HG03575 (cell line): ENCODE results near the gene RFTN1.

Experiments
- ATAC-seq: cut with Tn5 transposase; IDR thresholded peaks from one replicate; pipeline ENCODE4 v1.9.1; 2021; ENCODE audit not compliant: unreplicated experiment, insufficient number of reproducible peaks, low FRiP score; ENCODE audit errors: extremely low read depth

Gene RFTN1

GRCh38 chr3:16509721-16510619 is 3.5 kb downstream of the RFTN1 start:
- no peak for ATAC-seq

- ATAC-seq, result no peak
Observed at GRCh38 chr3:16508591-16508995, 4.9 kb downstream of the RFTN1 start.

GRCh38 chr3:16508243-16508578 is 5.3 kb downstream of the RFTN1 start:
- ATAC-seq, result no peak

- no peak for ATAC-seq
Observed at GRCh38 chr3:16507578-16508242, 5.8 kb downstream of the RFTN1 start.

GRCh38 chr3:16506884-16507577 is 6.5 kb downstream of the RFTN1 start:
- ATAC-seq, result no peak

GRCh38 chr3:16506451-16506850 is 7.0 kb downstream of the RFTN1 start:
- no peak for ATAC-seq

- ATAC-seq, result no peak
Observed at GRCh38 chr3:16504692-16505091, 8.8 kb downstream of the RFTN1 start.

- peak; percentile 86 for ATAC-seq
Observed at GRCh38 chr3:16504242-16504641, 9.3 kb downstream of the RFTN1 start.

- ATAC-seq, result no peak
Observed at GRCh38 chr3:16503191-16503776, 10.2 kb downstream of the RFTN1 start.

GRCh38 chr3:16502347-16502908 is 11.1 kb downstream of the RFTN1 start:
- no peak for ATAC-seq

GRCh38 chr3:16501376-16501775 is 12.1 kb downstream of the RFTN1 start:
- ATAC-seq, result no peak

GRCh38 chr3:16500911-16501310 is 12.6 kb downstream of the RFTN1 start:
- ATAC-seq, result no peak

- no peak for ATAC-seq
Observed at GRCh38 chr3:16500093-16500492, 13.4 kb downstream of the RFTN1 start.

- no peak for ATAC-seq
Observed at GRCh38 chr3:16499351-16499750, 14.1 kb downstream of the RFTN1 start.

- no peak for ATAC-seq
Observed at GRCh38 chr3:16498130-16498890, 15.2 kb downstream of the RFTN1 start.

- peak; percentile 54 for ATAC-seq
Observed at GRCh38 chr3:16496408-16497222, 16.9 kb downstream of the RFTN1 start.

- ATAC-seq, result peak; percentile 14
Observed at GRCh38 chr3:16496008-16496407, 17.5 kb downstream of the RFTN1 start.
